Thyroid gland (tissue), 4 donors: ENCODE measurements around the gene HK2. TPM values are rescaled to one million over a fixed set of nuclear protein-coding genes. Genes with fewer than 3 reads are reported as not detected.
A peak's percentile ranks its signal among the peaks of the same experiment; 100 is the strongest.

ENCODE experiments used
- DNase-seq, 2 donors: peaks; one replicate each; pipeline ENCODE4 v3.0.0-alpha.2; 2019
- H3K27ac ChIP-seq, 3 donors: fragments of 200-600 bp; sonication (generic); 1 replicate in 2 of 3; 2 replicates in 1 of 3; pipeline ENCODE4 v1.5.1; 2016 to 2019; ENCODE audit warnings: mild to moderate bottlenecking in 1 of 3, moderate library complexity in 1 of 3
- H3K27me3 ChIP-seq: fragments of 200-600 bp; sonication (generic); one replicate; pipeline ENCODE4 v1.5.1; 2019
- H3K36me3 ChIP-seq, 2 donors: fragments of 200-600 bp; sonication (generic); one replicate each; pipeline ENCODE4 v1.5.1; 2016 to 2019
- H3K4me1 ChIP-seq, 2 donors: fragments of 200-600 bp; sonication (generic); one replicate each; pipeline ENCODE4 v1.5.1; 2017 to 2019
- H3K4me3 ChIP-seq, 3 donors: fragments of 200-600 bp; sonication (generic); replicated peaks in 1 of 3; 1 replicate in 2 of 3; 2 replicates in 1 of 3; pipeline ENCODE4 v1.5.1; 2016; ENCODE audit warnings: mild to moderate bottlenecking in 1 of 3
- H3K9me3 ChIP-seq: fragments of 200-600 bp; sonication (generic); one replicate; pipeline ENCODE4 v1.5.1; 2017
- CTCF ChIP-seq, 6 experiments: fragments of 200-600 bp in 3 of 6; fragments of 450-650 bp in 3 of 6; sonication (generic) in 3 of 6; IDR thresholded peaks; one replicate each; pipeline ENCODE4 v1.5.1; 2016 to 2019; ENCODE audit warnings: antibody characterized with exemption in 6 of 6, mild to moderate bottlenecking in 2 of 6, inconsistent platforms in 1 of 6, moderate library complexity in 1 of 6
- POLR2A ChIP-seq, 2 donors: fragments of 450-650 bp; IDR thresholded peaks; one replicate each; pipeline ENCODE4 v1.6.1; 2017; ENCODE audit warnings: antibody characterized with exemption in 2 of 2, mild to moderate bottlenecking in 2 of 2, moderate library complexity in 1 of 2
- WGBS, 2 donors: methylation state at CpG; one replicate each; pipeline ENCODE4 v1.1.5; 2017; 5-methylcytosine and 5-hydroxymethylcytosine counted together
- intact Hi-C: fragments of 100-400 bp; cut with DNase I; formaldehyde crosslinking; loops from one replicate; pipeline ENCODE4 v1.15.1; 2023
- total RNA-seq, 4 donors: library from RNA; depleted of rRNA; stranded (reverse); fragments of >200 nt; gene quantifications; one replicate each; pipeline ENCODE4 v1.2.3, GENCODE V29; 2016

The HK2 gene
- total RNA-seq, 4 donors from 2014 or later, result 6.7 to 47.8 (median 26.9) TPM

GRCh38 chr2:74845991-74846390 lies 12.1 kb downstream of the HK2 start:
- no peak for DNase-seq
- whole genome bisulfite sequencing, 2 donors, result 93 to 97% methylated on average over 2 of the region's 2 CpGs
- H3K4me1 ChIP-seq, result peaks cover 7 to 50% of the 10 kb centered on the region in 2 donors
- peak overlapping the region; percentile 39 to 80 (median 65) for H3K27ac ChIP-seq
- H3K36me3 ChIP-seq, result no peaks in the 10 kb centered on the region
- H3K9me3 ChIP-seq, result no peaks in the 10 kb centered on the region
- H3K4me3 ChIP-seq, result no peak overlapping the region
- TF ChIP-seq POLR2A (IDR thresholded peaks at IDR 0.05) (no peak), CTCF (IDR thresholded peaks at IDR 0.05) (no peak)
- no peaks in the 10 kb centered on the region for H3K27me3 ChIP-seq
- intact Hi-C loops, result no loop called here

- no peak for TF ChIP-seq CTCF (IDR thresholded peaks at IDR 0.05)
- TF ChIP-seq POLR2A (IDR thresholded peaks at IDR 0.05), result no peak
- no peaks in the 10 kb centered on the region for H3K9me3 ChIP-seq
- DNase-seq, result no peak
- H3K36me3 ChIP-seq, result no peaks in the 10 kb centered on the region
- H3K27ac ChIP-seq, result peak overlapping the region in 2 of 3 donors; percentile 39 to 80
- peaks cover 7 to 50% of the 10 kb centered on the region in 2 donors for H3K4me1 ChIP-seq
- 88 to 98% methylated on average over 2 of the region's 2 CpGs for WGBS, 2 donors
- no peaks in the 10 kb centered on the region for H3K27me3 ChIP-seq
- intact Hi-C loops, result no loop called here
- no peak overlapping the region for H3K4me3 ChIP-seq
Measured at GRCh38 chr2:74846481-74846880, 12.6 kb downstream of the HK2 start.

DNA sequence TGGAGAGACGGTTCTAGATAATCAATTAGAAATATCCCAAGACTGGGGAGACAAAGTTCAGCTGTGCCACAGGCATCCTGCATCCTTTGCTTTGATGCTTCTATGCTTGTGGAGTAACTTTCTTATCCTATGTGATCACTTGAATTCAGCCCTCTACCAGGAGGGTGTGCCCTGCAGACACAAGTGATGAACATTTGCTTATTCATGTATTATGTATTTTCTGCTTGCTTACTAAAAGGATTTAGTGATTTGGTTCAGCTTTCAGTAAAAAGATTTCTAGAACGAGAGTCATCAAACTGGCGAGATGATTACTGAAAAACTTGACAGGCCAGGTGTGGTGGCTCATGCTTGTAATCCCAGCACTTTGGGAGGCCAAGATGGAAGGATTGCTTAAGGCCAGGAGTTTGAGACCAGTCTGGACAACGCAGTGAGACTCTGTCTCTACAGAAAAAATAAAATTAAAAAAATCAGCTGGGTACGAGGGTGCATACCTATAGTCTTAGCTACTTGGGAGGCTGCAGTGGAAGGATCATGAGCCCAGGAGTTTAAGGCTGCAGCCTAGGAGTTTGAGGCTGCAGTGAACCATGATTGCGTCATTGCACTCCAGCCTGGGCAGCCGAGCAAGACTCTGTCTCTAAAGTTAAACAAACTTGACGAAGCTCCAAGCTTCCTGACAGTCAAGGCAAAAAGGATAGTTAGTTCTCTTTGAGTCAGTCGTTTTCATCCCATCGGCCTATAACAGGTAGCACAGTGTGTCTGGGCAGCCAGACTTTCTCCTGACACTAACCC lies 13.3 kb downstream of the HK2 start:
- Histone ChIP-seq H3K4me1 (peaks cover 7 to 50% of the 10 kb centered on the region in 2 donors), H3K27ac (peak overlapping the region in 2 of 3 donors; percentile 5 to 35), H3K9me3 (no peaks in the 10 kb centered on the region), H3K4me3 (no peak overlapping the region), H3K36me3 (no peaks in the 10 kb centered on the region), H3K27me3 (no peaks in the 10 kb centered on the region)
- no peak for TF ChIP-seq CTCF (IDR thresholded peaks at IDR 0.05)
- TF ChIP-seq POLR2A (IDR thresholded peaks at IDR 0.05), result no peak
- intact Hi-C loops, result no loop called here
- 63 to 73% methylated on average over 10 of the region's 10 CpGs for WGBS, 2 donors
- DNase-seq, result peak; percentile 52 to 63

- TF ChIP-seq POLR2A (IDR thresholded peaks at IDR 0.05) (no peak), CTCF (IDR thresholded peaks at IDR 0.05) (no peak)
- peak overlapping the region in 1 of 3 donors; percentile 13 for H3K27ac ChIP-seq
- no peaks in the 10 kb centered on the region for H3K36me3 ChIP-seq
- H3K27me3 ChIP-seq, result no peaks in the 10 kb centered on the region
- DNase-seq, result no peak
- H3K4me3 ChIP-seq, result no peak overlapping the region
- H3K9me3 ChIP-seq, result no peaks in the 10 kb centered on the region
- intact Hi-C loops, result no loop called here
- peaks cover 7 to 42% of the 10 kb centered on the region in 2 donors for H3K4me1 ChIP-seq
- 66 to 79% methylated on average over 8 of the region's 8 CpGs for WGBS, 2 donors
Measured at GRCh38 chr2:74849228-74849892, 15.4 kb downstream of the HK2 start.
